Stimulated activated CD8-positive, alpha-beta memory T cell treated with anti-CD3 and anti-CD28 coated beads, Interleukin-15, amount 100 ng/mL, for 4 hours (primary cell): ENCODE measurements around the gene C1R.

ENCODE experiments used
- DNase-seq, 2 donors: peaks; one replicate each; pipeline ENCODE4 v3.0.0-alpha.2; 2020; ENCODE audit warnings: low read depth in 2 of 2

Gene C1R

GRCh38 chr12:7035463-7035862 is 56.8 kb downstream of the C1R start:
- no peak for DNase-seq

GRCh38 chr12:7034464-7034863 is 57.8 kb downstream of the C1R start:
- no peak for DNase-seq

GRCh38 chr12:7032990-7033389 is 59.3 kb downstream of the C1R start:
- no peak for DNase-seq

GRCh38 chr12:7031306-7031705 is 60.9 kb downstream of the C1R start:
- DNase-seq = no peak
